Right atrium auricular region (tissue), 2 donors: ENCODE data around the gene LCOR. TPM values are rescaled to one million over a fixed set of nuclear protein-coding genes. Genes with fewer than 3 reads are reported as not detected.

Source experiments
- DNase-seq: peaks from one replicate; pipeline ENCODE4 v3.0.0-alpha.2; 2019; ENCODE audit warnings: low spot score
- H3K27ac ChIP-seq, 2 donors: fragments of 200-600 bp; sonication (generic); 1 replicate in 1 of 2; 2 replicates in 1 of 2; pipeline ENCODE4 v1.5.1; 2016 to 2019
- H3K27me3 ChIP-seq, 2 donors: fragments of 200-600 bp; sonication (generic); one replicate each; pipeline versions ENCODE4 v1.5.1 to v1.6.0; 2017 to 2019
- H3K36me3 ChIP-seq: fragments of 200-600 bp; sonication (generic); one replicate; pipeline ENCODE4 v1.5.1; 2016
- H3K4me1 ChIP-seq, 2 donors: fragments of 200-600 bp; sonication (generic); one replicate each; pipeline versions ENCODE4 v1.5.1 to v1.6.0; 2017 to 2019
- H3K4me3 ChIP-seq, 2 donors: fragments of 200-600 bp; sonication (generic); 1 replicate in 1 of 2; 2 replicates in 1 of 2; pipeline ENCODE4 v1.5.1; 2017 to 2019; ENCODE audit warnings: mild to moderate bottlenecking in 1 of 2, moderate library complexity in 1 of 2
- H3K9me3 ChIP-seq, 2 donors: fragments of 200-600 bp; sonication (generic); one replicate each; pipeline ENCODE4 v1.5.1; 2019
- total RNA-seq, 2 donors: library from RNA; depleted of rRNA; stranded (reverse); fragments of >200 nt; gene quantifications; one replicate each; pipeline ENCODE4 v1.1.0, GENCODE V29; 2016
- TF ChIP-seq, protein P1 (sequence below), 2 donors: fragments of 200-600 bp; sonication (generic); IDR thresholded peaks; one replicate each; pipeline ENCODE4 v1.5.1; 2019; ENCODE audit warnings: antibody characterized with exemption in 2 of 2

Gene LCOR
- total RNA-seq, 2 donors from 2014 or later: 10.2 to 12.2 TPM

DNA sequence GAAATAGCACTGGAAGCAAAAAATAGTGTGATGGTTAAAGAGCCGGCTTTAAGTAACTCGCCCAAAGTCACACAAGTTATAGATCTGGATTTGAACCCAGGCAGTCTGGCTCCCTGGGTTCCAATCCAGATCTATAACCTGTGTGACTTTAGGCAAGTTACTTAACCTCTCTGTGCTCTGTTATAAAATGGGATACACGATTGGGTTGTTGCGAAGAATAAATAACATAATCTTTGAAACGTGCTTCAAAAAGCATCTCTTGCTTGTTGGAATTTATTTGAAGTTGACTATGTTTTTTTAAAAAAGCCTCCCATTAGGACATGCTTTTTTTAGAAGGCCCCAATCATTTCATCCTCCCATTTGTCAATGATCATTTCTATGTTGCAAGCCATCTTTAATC is 3.5 kb upstream of the LCOR start:
- no peak for DNase-seq
- Histone ChIP-seq H3K4me3 (no peak overlapping the region), H3K27me3 (no peaks in the 10 kb centered on the region), H3K27ac (no peak overlapping the region), H3K36me3 (no peaks in the 10 kb centered on the region), H3K9me3 (no peaks in the 10 kb centered on the region), H3K4me1 (peaks cover 0 to 7% of the 10 kb centered on the region in 2 donors)
- TF ChIP-seq, protein P1, sequence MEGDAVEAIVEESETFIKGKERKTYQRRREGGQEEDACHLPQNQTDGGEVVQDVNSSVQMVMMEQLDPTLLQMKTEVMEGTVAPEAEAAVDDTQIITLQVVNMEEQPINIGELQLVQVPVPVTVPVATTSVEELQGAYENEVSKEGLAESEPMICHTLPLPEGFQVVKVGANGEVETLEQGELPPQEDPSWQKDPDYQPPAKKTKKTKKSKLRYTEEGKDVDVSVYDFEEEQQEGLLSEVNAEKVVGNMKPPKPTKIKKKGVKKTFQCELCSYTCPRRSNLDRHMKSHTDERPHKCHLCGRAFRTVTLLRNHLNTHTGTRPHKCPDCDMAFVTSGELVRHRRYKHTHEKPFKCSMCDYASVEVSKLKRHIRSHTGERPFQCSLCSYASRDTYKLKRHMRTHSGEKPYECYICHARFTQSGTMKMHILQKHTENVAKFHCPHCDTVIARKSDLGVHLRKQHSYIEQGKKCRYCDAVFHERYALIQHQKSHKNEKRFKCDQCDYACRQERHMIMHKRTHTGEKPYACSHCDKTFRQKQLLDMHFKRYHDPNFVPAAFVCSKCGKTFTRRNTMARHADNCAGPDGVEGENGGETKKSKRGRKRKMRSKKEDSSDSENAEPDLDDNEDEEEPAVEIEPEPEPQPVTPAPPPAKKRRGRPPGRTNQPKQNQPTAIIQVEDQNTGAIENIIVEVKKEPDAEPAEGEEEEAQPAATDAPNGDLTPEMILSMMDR (IDR thresholded peaks at IDR 0.05): no peak

DNA sequence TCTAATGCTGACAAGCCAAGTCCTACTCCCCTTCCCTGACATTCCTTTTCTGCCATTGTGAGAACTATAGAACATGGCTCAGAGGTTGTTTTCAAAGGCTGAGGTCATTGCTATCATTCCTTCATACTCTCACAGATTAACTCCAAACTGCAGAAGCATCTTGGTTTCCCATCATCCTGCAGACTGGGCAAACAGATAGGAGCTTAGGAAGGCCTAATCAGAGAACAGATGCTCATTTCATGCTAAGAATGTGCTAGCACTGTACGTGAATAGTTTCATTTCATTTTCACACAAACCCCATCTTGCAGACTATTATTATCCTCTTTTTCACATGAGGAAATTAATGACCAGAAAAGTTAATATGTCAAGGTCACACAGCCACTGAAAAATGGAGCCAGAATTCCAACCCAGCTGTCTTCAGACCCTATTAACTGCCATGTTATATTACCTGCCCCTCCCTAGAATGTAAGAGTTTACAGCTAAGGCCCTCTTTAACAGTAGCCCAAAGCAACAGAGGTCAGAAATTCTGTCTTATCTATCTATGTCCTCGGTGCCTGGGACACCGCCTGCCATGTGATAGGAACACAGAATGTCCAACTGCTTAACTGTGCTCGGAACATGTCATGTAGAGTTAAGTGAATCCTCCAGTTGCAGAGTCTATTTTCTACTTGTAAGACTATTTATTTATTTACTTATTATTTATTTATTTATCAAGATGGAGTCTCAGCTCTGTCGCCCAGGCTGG is 2.9 kb upstream of the LCOR start:
- TF ChIP-seq, protein P1 (IDR thresholded peaks at IDR 0.05): no peak
- Histone ChIP-seq H3K27me3 (no peaks in the 10 kb centered on the region), H3K4me3 (no peak overlapping the region), H3K27ac (no peak overlapping the region), H3K36me3 (no peaks in the 10 kb centered on the region), H3K4me1 (peaks cover 0 to 13% of the 10 kb centered on the region in 2 donors), H3K9me3 (no peaks in the 10 kb centered on the region)
- no peak for DNase-seq

DNA sequence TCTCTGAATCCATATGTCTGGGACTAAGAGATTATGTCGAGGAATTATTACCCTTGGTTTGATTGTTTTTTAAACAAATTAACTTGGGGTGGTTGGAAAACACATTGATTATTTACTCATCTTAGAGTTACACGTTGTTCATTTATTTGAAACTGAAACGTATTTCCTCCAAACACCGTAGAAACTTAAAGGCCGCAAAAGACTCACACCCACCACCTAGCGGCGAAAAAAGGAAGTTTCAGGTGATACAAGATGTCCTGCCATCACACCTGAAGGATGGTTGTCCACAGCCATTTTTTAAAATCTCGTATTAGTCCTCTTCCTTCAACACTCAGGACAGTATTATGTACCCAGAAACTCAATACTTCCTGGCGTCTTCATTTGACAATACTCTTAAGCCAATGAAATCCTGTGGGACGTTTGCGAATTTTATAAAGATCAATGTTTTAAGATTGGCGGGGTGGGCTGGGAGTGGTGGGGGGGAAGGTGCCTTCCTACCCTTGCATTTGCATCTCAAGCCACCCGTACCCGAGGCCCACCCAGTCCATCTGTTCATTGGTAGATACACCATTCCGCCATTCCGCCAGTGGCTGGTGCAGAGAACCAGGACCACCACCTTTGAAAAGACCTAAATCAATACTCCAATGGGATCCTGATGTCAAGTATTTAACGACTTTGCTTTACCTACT is 1.4 kb upstream of the LCOR start:
- Histone ChIP-seq H3K36me3 (no peaks in the 10 kb centered on the region), H3K4me1 (peaks cover 0 to 25% of the 10 kb centered on the region in 2 donors), H3K27ac (peak overlapping the region; percentile 91 to 97), H3K9me3 (no peaks in the 10 kb centered on the region), H3K27me3 (no peaks in the 10 kb centered on the region), H3K4me3 (no peak overlapping the region)
- DNase-seq: peak; percentile 69
- TF ChIP-seq, protein P1 (IDR thresholded peaks at IDR 0.05): peak; percentile 68 to 87

DNA sequence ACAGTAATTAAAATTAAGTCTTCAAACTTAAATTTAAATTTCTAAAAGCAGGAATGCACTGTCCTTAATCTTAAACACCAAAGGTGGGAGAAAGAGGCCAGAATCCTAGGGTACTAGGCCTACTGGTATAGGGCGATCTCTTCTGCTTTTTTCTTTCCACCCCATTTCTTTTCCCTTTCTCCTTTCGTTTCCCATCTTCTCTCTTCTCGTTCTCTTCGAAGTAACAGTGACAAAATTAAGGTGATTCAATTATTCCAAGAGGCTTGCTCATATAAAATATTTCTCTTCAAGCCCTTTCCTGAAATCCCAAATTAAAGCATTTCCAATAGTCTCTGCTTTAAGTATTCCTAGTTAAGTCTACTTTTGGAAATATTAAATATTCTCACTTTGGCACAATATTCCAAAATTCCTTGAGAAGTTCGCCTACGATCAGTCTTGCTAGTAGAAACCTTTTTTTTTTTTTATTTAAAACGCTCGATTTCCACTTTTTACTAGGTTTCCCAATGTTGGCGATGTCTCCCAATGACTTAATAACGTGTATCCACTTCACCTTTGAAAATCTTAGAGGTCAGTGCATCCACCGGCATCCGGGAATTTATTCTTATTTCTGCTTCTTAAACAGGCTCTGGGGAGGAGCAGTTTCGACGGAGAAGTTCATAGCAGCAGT is 765 bp upstream of the LCOR start:
- Histone ChIP-seq H3K4me3 (peak overlapping the region; percentile 54 to 97), H3K27ac (peak overlapping the region; percentile 91 to 97), H3K27me3 (no peaks in the 10 kb centered on the region), H3K4me1 (peaks cover 0 to 32% of the 10 kb centered on the region in 2 donors), H3K9me3 (no peaks in the 10 kb centered on the region), H3K36me3 (no peaks in the 10 kb centered on the region)
- DNase-seq: no peak
- TF ChIP-seq, protein P1 (IDR thresholded peaks at IDR 0.05): no peak

DNA sequence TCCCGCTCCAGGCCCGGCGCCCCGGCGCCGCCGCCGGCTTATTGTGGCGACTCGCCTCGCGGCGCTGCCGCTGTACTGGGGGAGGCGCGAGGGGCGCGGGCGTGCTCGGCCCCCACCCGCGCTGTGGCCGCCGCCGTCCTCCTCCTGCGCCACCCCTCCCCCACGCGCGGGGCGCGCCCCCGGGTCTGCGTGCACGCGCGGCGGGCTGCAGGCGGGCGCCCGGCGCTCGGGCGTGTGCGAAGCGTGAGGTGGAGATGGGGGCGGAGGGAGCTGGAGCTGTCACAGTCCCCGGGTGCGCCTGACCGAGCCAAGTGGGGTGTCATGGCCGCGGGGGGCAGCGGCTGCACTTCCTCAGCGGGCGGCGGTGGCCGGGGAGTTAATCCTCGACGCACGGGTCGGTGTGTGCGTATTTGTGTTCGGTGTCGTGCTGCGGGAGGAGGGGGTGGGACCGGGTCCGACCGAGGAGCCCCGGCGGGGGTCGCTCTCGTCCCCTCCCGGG is 672 bp downstream of the LCOR start:
- H3K4me3 ChIP-seq: peak overlapping the region; percentile 74 to 97
- TF ChIP-seq, protein P1 (IDR thresholded peaks at IDR 0.05): no peak
- H3K27me3 ChIP-seq: no peaks in the 10 kb centered on the region
- H3K27ac ChIP-seq: peak overlapping the region; percentile 97 to 98
- DNase-seq: peak; percentile 75
- no peaks in the 10 kb centered on the region for H3K36me3 ChIP-seq
- H3K4me1 ChIP-seq: peaks cover 0 to 46% of the 10 kb centered on the region in 2 donors
- H3K9me3 ChIP-seq: no peaks in the 10 kb centered on the region
